ENCODE data around the gene MYO1D.

DNA sequence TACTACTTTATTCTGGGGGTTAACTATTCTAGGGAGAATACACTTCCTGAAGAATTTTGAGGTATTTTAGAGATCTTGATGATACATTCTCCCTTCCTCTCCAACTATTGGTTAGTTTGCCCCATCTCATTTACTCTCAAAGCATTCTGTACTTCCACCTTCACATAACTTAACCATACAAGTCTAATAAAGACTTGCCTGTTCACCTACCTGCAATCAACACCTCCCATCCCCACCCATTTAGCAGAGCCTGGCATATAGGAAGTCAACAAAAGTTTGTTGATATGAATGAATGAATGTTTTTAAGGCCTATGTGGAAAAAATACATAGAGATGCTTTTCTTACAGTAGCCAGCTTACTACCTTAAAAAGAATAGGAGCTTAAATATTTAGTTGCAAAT, 50.8 kb downstream of the MYO1D start:
- TF ChIP-seq, protein P1, sequence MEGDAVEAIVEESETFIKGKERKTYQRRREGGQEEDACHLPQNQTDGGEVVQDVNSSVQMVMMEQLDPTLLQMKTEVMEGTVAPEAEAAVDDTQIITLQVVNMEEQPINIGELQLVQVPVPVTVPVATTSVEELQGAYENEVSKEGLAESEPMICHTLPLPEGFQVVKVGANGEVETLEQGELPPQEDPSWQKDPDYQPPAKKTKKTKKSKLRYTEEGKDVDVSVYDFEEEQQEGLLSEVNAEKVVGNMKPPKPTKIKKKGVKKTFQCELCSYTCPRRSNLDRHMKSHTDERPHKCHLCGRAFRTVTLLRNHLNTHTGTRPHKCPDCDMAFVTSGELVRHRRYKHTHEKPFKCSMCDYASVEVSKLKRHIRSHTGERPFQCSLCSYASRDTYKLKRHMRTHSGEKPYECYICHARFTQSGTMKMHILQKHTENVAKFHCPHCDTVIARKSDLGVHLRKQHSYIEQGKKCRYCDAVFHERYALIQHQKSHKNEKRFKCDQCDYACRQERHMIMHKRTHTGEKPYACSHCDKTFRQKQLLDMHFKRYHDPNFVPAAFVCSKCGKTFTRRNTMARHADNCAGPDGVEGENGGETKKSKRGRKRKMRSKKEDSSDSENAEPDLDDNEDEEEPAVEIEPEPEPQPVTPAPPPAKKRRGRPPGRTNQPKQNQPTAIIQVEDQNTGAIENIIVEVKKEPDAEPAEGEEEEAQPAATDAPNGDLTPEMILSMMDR (IDR thresholded peaks at IDR 0.05; ENCODE audit: low read depth, low read length, missing input control), result no peak
- TF ChIP-seq RAD21 (IDR thresholded peaks at IDR 0.05) (no peak), JUND (IDR thresholded peaks at IDR 0.05) (no peak), ZBTB33 (IDR thresholded peaks at IDR 0.05) (no peak), TAF1 (conservative IDR thresholded peaks at IDR 0.05) (no peak), NR2F2 (IDR thresholded peaks at IDR 0.05) (no peak), HNF4A (conservative IDR thresholded peaks at IDR 0.05) (no peak), YY1 (IDR thresholded peaks at IDR 0.05) (no peak)
- TF ChIP-seq, protein P2, sequence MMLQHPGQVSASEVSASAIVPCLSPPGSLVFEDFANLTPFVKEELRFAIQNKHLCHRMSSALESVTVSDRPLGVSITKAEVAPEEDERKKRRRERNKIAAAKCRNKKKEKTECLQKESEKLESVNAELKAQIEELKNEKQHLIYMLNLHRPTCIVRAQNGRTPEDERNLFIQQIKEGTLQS (IDR thresholded peaks at IDR 0.05), result no peak

Measured in liver (tissue), 3 donors.